Mesenchymal stem cell (in vitro differentiated cells and primary cell): ENCODE measurements around the gene WDR93. TPM values are rescaled to one million over a fixed set of nuclear protein-coding genes. Genes with fewer than 3 reads are reported as not detected.

ENCODE experiments used
- DNase-seq: peaks from one replicate; pipeline ENCODE4 v3.0.0-alpha.2; 2013
- H2AFZ ChIP-seq: one replicate; pipeline ENCODE4 v1.6.1; 2013; ENCODE audit warnings: low read depth, mild to moderate bottlenecking, control low read depth, inconsistent platforms, low read length, moderate library complexity
- H2AK5ac ChIP-seq: 2 replicates; pipeline ENCODE4 v1.6.1; 2013; ENCODE audit warnings: low read length, moderate library complexity, mild to moderate bottlenecking, inconsistent platforms; ENCODE audit not compliant: severe bottlenecking
- H2BK120ac ChIP-seq: one replicate; pipeline ENCODE4 v1.6.1; 2013; ENCODE audit warnings: low read depth, mild to moderate bottlenecking, inconsistent platforms, low read length, moderate library complexity
- H2BK12ac ChIP-seq, 2 experiments: one replicate each; pipeline ENCODE4 v1.6.1; 2013; ENCODE audit warnings: inconsistent platforms in 2 of 2, low read length in 2 of 2, mild to moderate bottlenecking in 2 of 2, moderate library complexity in 2 of 2, control low read depth in 1 of 2
- H2BK15ac ChIP-seq: one replicate; pipeline ENCODE4 v1.6.1; 2013; ENCODE audit warnings: mild to moderate bottlenecking, low read depth, inconsistent platforms; ENCODE audit not compliant: poor library complexity, severe bottlenecking
- H2BK5ac ChIP-seq: 2 replicates; pipeline ENCODE4 v1.6.1; 2013; ENCODE audit warnings: low read depth, mild to moderate bottlenecking, low read length, control low read depth, inconsistent platforms; ENCODE audit not compliant: poor library complexity, severe bottlenecking
- H3K14ac ChIP-seq, 2 experiments: one replicate each; pipeline ENCODE4 v1.6.1; 2013; ENCODE audit warnings: inconsistent platforms in 2 of 2, low read length in 2 of 2, control low read depth in 1 of 2, mild to moderate bottlenecking in 1 of 2, moderate library complexity in 1 of 2
- H3K18ac ChIP-seq, 2 experiments: one replicate each; pipeline ENCODE4 v1.6.1; 2013; ENCODE audit warnings: inconsistent platforms in 2 of 2, low read length in 2 of 2, control low read depth in 1 of 2, low read depth in 1 of 2, mild to moderate bottlenecking in 1 of 2
- H3K23ac ChIP-seq, 2 experiments: one replicate each; pipeline ENCODE4 v1.6.1; 2013; ENCODE audit warnings: inconsistent platforms in 2 of 2, low read length in 2 of 2, mild to moderate bottlenecking in 2 of 2, moderate library complexity in 2 of 2, control low read depth in 1 of 2
- H3K27ac ChIP-seq: 2 replicates; pipeline ENCODE4 v1.5.1; 2013; ENCODE audit warnings: mild to moderate bottlenecking, moderate library complexity, low read length, control low read depth, inconsistent platforms; ENCODE audit not compliant: poor library complexity, severe bottlenecking
- H3K27me3 ChIP-seq, 2 experiments: 2 replicates each; pipeline versions ENCODE4 v1.6.1 to v1.7.0; 2013; ENCODE audit warnings: low read length in 2 of 2, mild to moderate bottlenecking in 2 of 2, moderate library complexity in 2 of 2, control low read depth in 1 of 2, inconsistent platforms in 1 of 2; ENCODE audit not compliant: control insufficient read depth in 1 of 2, insufficient read depth in 1 of 2
- H3K36me3 ChIP-seq, 2 experiments: 2 replicates each; pipeline versions ENCODE4 v1.6.1 to v1.7.0; 2013; ENCODE audit warnings: low read length in 2 of 2, control low read depth in 1 of 2, inconsistent platforms in 1 of 2, low read depth in 1 of 2, mild to moderate bottlenecking in 1 of 2; ENCODE audit not compliant: insufficient read depth in 2 of 2, control insufficient read depth in 1 of 2
- H3K4ac ChIP-seq, 2 experiments: one replicate each; pipeline ENCODE4 v1.6.1; 2013; ENCODE audit warnings: inconsistent platforms in 2 of 2, low read length in 2 of 2, mild to moderate bottlenecking in 2 of 2, moderate library complexity in 2 of 2, control low read depth in 1 of 2, low read depth in 1 of 2
- H3K4me1 ChIP-seq: 2 replicates; pipeline ENCODE4 v1.6.1; 2013; ENCODE audit warnings: low read depth, low read length, control low read depth; ENCODE audit not compliant: control insufficient read depth, insufficient read depth
- H3K4me2 ChIP-seq: 2 replicates; pipeline ENCODE4 v1.6.1; 2013; ENCODE audit warnings: low read length, mild to moderate bottlenecking, inconsistent platforms; ENCODE audit not compliant: poor library complexity, severe bottlenecking
- H3K4me3 ChIP-seq, 2 experiments: 2 replicates each; pipeline versions ENCODE4 v1.5.1 to v1.7.0; 2013; ENCODE audit warnings: low read length in 2 of 2, mild to moderate bottlenecking in 2 of 2, control low read depth in 1 of 2, low read depth in 1 of 2; ENCODE audit not compliant: insufficient read depth in 1 of 2
- H3K79me1 ChIP-seq: replicated peaks from 2 replicates; pipeline ENCODE4 v1.6.1; 2013; ENCODE audit warnings: mild to moderate bottlenecking, control low read depth, low read length, inconsistent platforms; ENCODE audit not compliant: poor library complexity, severe bottlenecking
- H3K9ac ChIP-seq: 2 replicates; pipeline ENCODE4 v1.7.0; 2013; ENCODE audit warnings: mild to moderate bottlenecking, low read length, moderate library complexity
- H3K9me3 ChIP-seq: 2 replicates; pipeline ENCODE4 v1.7.0; 2013; ENCODE audit warnings: mild to moderate bottlenecking, low read length; ENCODE audit not compliant: control insufficient read depth
- H4K8ac ChIP-seq: one replicate; pipeline ENCODE4 v1.6.1; 2013; ENCODE audit warnings: inconsistent platforms, mild to moderate bottlenecking, low read length, moderate library complexity
- H4K91ac ChIP-seq: one replicate; pipeline ENCODE4 v1.6.1; 2013; ENCODE audit warnings: mild to moderate bottlenecking, low read length, inconsistent platforms
- WGBS: methylation state at CpG from one replicate; pipeline ENCODE4 v1.1.7; 2013; ENCODE audit warnings: mixed read lengths; 5-methylcytosine and 5-hydroxymethylcytosine counted together
- small RNA-seq: library from polyadenylated mRNA; stranded (forward); fragments of <200 nt; extraction: miRNeasy Mini kit (QIAGEN cat#:217004); gene quantifications from one replicate; pipeline ENCODE3, GENCODE V24; 2013; ENCODE audit warnings: low read depth

Gene WDR93

DNA sequence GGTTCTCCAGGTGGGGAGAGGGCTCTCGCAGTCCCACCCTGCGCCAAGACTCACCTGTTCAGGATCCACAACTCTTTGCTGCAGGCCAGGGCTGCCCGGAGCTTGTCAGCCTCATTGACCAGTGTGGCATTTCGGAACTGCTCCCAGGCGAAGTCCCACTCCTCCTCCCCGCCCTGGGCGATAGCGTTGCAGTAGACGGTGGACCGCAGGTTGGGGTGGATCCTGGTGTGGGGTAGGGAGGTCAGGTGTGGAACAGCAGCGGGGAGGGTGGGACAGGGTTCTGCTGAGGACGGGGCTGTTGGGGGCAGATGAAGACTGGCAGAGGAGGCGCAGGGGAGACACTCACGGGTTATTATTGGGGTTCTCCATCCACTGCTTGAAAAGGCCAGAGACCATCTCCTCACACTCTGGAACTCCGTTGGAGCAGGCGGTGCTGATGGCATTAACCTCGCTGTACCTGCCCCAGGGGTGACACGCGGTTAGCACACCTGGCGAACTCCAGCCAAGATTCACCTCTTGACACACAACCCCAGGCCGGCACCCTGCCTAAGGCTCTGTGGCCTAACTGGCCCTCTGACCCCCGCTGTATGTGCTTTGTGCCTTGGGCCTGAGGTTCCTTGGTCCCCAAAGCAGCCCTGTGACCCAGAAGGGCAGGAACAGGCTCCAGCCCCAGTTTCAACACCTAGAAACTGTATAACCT lies 101.6 kb downstream of the WDR93 start:
- no peak overlapping the region for H3K18ac ChIP-seq
- no peak overlapping the region for H3K27ac ChIP-seq
- H2BK120ac ChIP-seq, result no peak overlapping the region
- no peak overlapping the region for H3K4me3 ChIP-seq
- H2BK12ac ChIP-seq, result no peak overlapping the region
- no peak overlapping the region for H2BK5ac ChIP-seq
- peak overlapping the region; percentile 29 for H3K9ac ChIP-seq
- H3K4me1 ChIP-seq, result peaks cover 4% of the 10 kb centered on the region
- H3K14ac ChIP-seq, result no peak overlapping the region
- no peak for DNase-seq
- no peaks in the 10 kb centered on the region for H3K79me1 ChIP-seq
- H2AFZ ChIP-seq, result no peak overlapping the region
- H3K36me3 ChIP-seq, result peaks cover 30 to 92% of the 10 kb centered on the region in 2 experiments
- H3K23ac ChIP-seq, result no peak overlapping the region
- H3K4ac ChIP-seq, result no peak overlapping the region
- no peaks in the 10 kb centered on the region for H3K9me3 ChIP-seq
- no peak overlapping the region for H3K4me2 ChIP-seq
- no peak overlapping the region for H4K91ac ChIP-seq
- 93% methylated on average over 20 of the region's 22 CpGs for WGBS
- no peak overlapping the region for H4K8ac ChIP-seq
- no peak overlapping the region for H2BK15ac ChIP-seq
- no peaks in the 10 kb centered on the region for H3K27me3 ChIP-seq
- H2AK5ac ChIP-seq, result no peak overlapping the region

Small RNA genes within 50 kb of the gene (small RNA-seq; reads per million reads assigned to genes)
- not detected for gene RNU6-132P
